ENCODE results near the gene RUVBL2. TPM values are rescaled to one million over a fixed set of nuclear protein-coding genes. Genes with fewer than 3 reads are reported as not detected.

The RUVBL2 gene
- total RNA-seq, 1 experiment from 2014 or later: 270 TPM

GRCh38 chr19:48945415-48945814 is 48.3 kb upstream of the RUVBL2 start:
- H3K4me3 ChIP-seq (replicated peaks in 1 of 2; ENCODE audit: low read depth in 1 of 2, low read length in 2 of 2): no peak overlapping the region
- H3K27me3 ChIP-seq (ENCODE audit: insufficient read depth, low read length): no peaks in the 10 kb centered on the region
- no peak overlapping the region for H3K9ac ChIP-seq (ENCODE audit: low read length)
- H3K79me2 ChIP-seq (ENCODE audit: insufficient read depth, low read length): no peaks in the 10 kb centered on the region
- TF ChIP-seq EZH2 (IDR thresholded peaks at IDR 0.05) (no peak), ZFX (IDR thresholded peaks at IDR 0.05) (no peak), FOSL1 (IDR thresholded peaks at IDR 0.05; ENCODE audit: low read depth) (no peak), SIN3A (IDR thresholded peaks at IDR 0.05; ENCODE audit: low read depth) (no peak), YY1 (IDR thresholded peaks at IDR 0.05; ENCODE audit: extremely low read depth, insufficient replicate concordance, low read depth, low read length) (no peak), TCF7L2 (IDR thresholded peaks at IDR 0.05; ENCODE audit: borderline replicate concordance, extremely low read depth, insufficient read depth, insufficient read length) (no peak), CEBPB (IDR thresholded peaks at IDR 0.05; ENCODE audit: low read depth) (no peak)
- ChIA-PET RAD21 (ENCODE audit: low non-redundant PET in 1 of 2, low total read pairs in 2 of 2, uncharacterized antibody in 2 of 2, unreplicated experiment in 2 of 2) (no interaction called here), CTCF (no interaction called here), POLR2A (interaction anchor here (1.3 kb wide), 1 partner anchor 12 kb away, joined by 3 read pairs; the partner anchor contains the start of gene DHDH)
- ATAC-seq (no peak), DNase-seq (ENCODE audit: low read depth, low spot score) (no peak)
- intact Hi-C loops (cut with micrococcal nuclease): no loop called here
- H2AFZ ChIP-seq (ENCODE audit: low read depth, low read length, poor library complexity, severe bottlenecking): no peak overlapping the region
- no peak overlapping the region for H3K4me2 ChIP-seq (ENCODE audit: low read length)
- no peaks in the 10 kb centered on the region for H3K9me2 ChIP-seq (ENCODE audit: insufficient read depth)
- H3K9me3 ChIP-seq (ENCODE audit: control insufficient read depth in 1 of 2, insufficient read depth in 1 of 2, low read depth in 1 of 2, low read length in 2 of 2): no peaks in the 10 kb centered on the region
- no peak overlapping the region for H3K27ac ChIP-seq (ENCODE audit: low read depth, low read length)
- H3K36me3 ChIP-seq (ENCODE audit: control insufficient read depth in 1 of 2, insufficient read depth in 2 of 2, low read length in 2 of 2): 0 out of 4 replicates have a peak, but pooled peaks cover 0 to 3% of the 10 kb centered on the region in 2 experiments
- no TSS peak for BruUV-seq (replicated peaks)
- no peaks in the 10 kb centered on the region for H3K4me1 ChIP-seq (ENCODE audit: control insufficient read depth in 1 of 2, insufficient read depth in 2 of 2, low read length in 2 of 2)
- H4K20me1 ChIP-seq (ENCODE audit: insufficient read depth): no peaks in the 10 kb centered on the region

- Histone ChIP-seq H3K9ac (ENCODE audit: low read length) (no peak overlapping the region), H3K9me3 (ENCODE audit: control insufficient read depth in 1 of 2, insufficient read depth in 1 of 2, low read depth in 1 of 2, low read length in 2 of 2) (no peaks in the 10 kb centered on the region), H3K79me2 (ENCODE audit: insufficient read depth, low read length) (no peaks in the 10 kb centered on the region), H3K27me3 (ENCODE audit: insufficient read depth, low read length) (no peaks in the 10 kb centered on the region), H3K27ac (ENCODE audit: low read depth, low read length) (no peak overlapping the region), H3K4me2 (ENCODE audit: low read length) (no peak overlapping the region), H2AFZ (ENCODE audit: low read depth, low read length, poor library complexity, severe bottlenecking) (no peak overlapping the region), H4K20me1 (ENCODE audit: insufficient read depth) (no peaks in the 10 kb centered on the region), H3K9me2 (ENCODE audit: insufficient read depth) (no peaks in the 10 kb centered on the region), H3K4me1 (ENCODE audit: control insufficient read depth in 1 of 2, insufficient read depth in 2 of 2, low read length in 2 of 2) (no peaks in the 10 kb centered on the region), H3K4me3 (replicated peaks in 1 of 2; ENCODE audit: low read depth in 1 of 2, low read length in 2 of 2) (no peak overlapping the region), H3K36me3 (ENCODE audit: control insufficient read depth in 1 of 2, insufficient read depth in 2 of 2, low read length in 2 of 2) (0 out of 4 replicates have a peak, but pooled peaks cover 0 to 3% of the 10 kb centered on the region in 2 experiments)
- ATAC-seq (no peak), DNase-seq (ENCODE audit: low read depth, low spot score) (no peak)
- no peak for TF ChIP-seq CBX3 (IDR thresholded peaks at IDR 0.05; ENCODE audit: low read depth)
- no peak for TF ChIP-seq EGR1 (IDR thresholded peaks at IDR 0.05; ENCODE audit: low read depth)
- no peak for TF ChIP-seq POLR2AphosphoS5 (IDR thresholded peaks at IDR 0.05; ENCODE audit: low read depth, low read length)
- TF ChIP-seq RAD21 (IDR thresholded peaks at IDR 0.05; ENCODE audit: low read depth): no peak
- TF ChIP-seq MAX (IDR thresholded peaks at IDR 0.05): no peak
- no peak for TF ChIP-seq SP1 (IDR thresholded peaks at IDR 0.05; ENCODE audit: low read depth)
- TF ChIP-seq TCF7L2 (IDR thresholded peaks at IDR 0.05; ENCODE audit: borderline replicate concordance, extremely low read depth, insufficient read depth, insufficient read length): no peak
- no peak for TF ChIP-seq EZH2phosphoT487 (IDR thresholded peaks at IDR 0.05; ENCODE audit: borderline replicate concordance)
- TF ChIP-seq CTCF (IDR thresholded peaks at IDR 0.05 in 2 of 3, conservative IDR thresholded peaks at IDR 0.05 in 1 of 3; ENCODE audit: borderline replicate concordance in 1 of 3, insufficient read depth in 1 of 3, low read depth in 2 of 3, low read length in 2 of 3): no peak
- TF ChIP-seq CEBPB (IDR thresholded peaks at IDR 0.05; ENCODE audit: low read depth): no peak
- TF ChIP-seq SRF (IDR thresholded peaks at IDR 0.05; ENCODE audit: low read depth): no peak
- TF ChIP-seq ZBTB33 (IDR thresholded peaks at IDR 0.05; ENCODE audit: extremely low read depth, insufficient replicate concordance, low read length): no peak
- no peak for TF ChIP-seq ELF1 (IDR thresholded peaks at IDR 0.05; ENCODE audit: borderline replicate concordance, low read depth)
- BruUV-seq (replicated peaks): no TSS peak
- ChIA-PET CTCF (no interaction called here), RAD21 (ENCODE audit: low non-redundant PET in 1 of 2, low total read pairs in 2 of 2, uncharacterized antibody in 2 of 2, unreplicated experiment in 2 of 2) (no interaction called here), POLR2A (interaction anchor here (0.7 to 1.3 kb wide), 2 partner anchors 13 to 507 kb away, joined by 3 to 4 read pairs; partner anchors contain the start of genes ALDH16A1 and DHDH)
- intact Hi-C loops (cut with micrococcal nuclease): no loop called here
These were observed 47.9 kb upstream of the RUVBL2 start for GRCh38 chr19:48945817-48946216.
